ENCODE data around the gene CCDC200. TPM values are rescaled to one million over a fixed set of nuclear protein-coding genes. Genes with fewer than 3 reads are reported as not detected.

Gene CCDC200
- polyA plus RNA-seq, 2 of the 4 experiments (the other 2 are of a cell fraction), result not detected

Small RNA genes within 50 kb of the gene (small RNA-seq; reads per million reads assigned to genes)
- gene RF00004, result 0 reads per million in 6 experiments
- 0 reads per million in 6 experiments for gene RNU2-1

Other genes with a start within 250 kb of the CCDC200 start
- gene PTGES3L, start 248.5 kb downstream of the CCDC200 start, polyA plus RNA-seq (2011; rRNA removed), result 1.0 and 1.8 TPM in 2 replicates
- gene PTGES3L, start 248.5 kb downstream of the CCDC200 start, polyA plus RNA-seq (2017; fragmentation: RNase III; extraction: RNeasy Plus Mini Kit Qiagen cat#74134 plus additional on column Dnase treatment), result 2.7 to 3.5 TPM (median 3.2 TPM) in 3 replicates
- 19.1 and 21.4 TPM in 2 replicates for gene RUNDC1, start 248.1 kb downstream of the CCDC200 start, polyA plus RNA-seq (2011; rRNA removed)
- 18.7 to 19.7 TPM (median 19.5 TPM) in 3 replicates for gene RUNDC1, start 248.1 kb downstream of the CCDC200 start, polyA plus RNA-seq (2017; fragmentation: RNase III; extraction: RNeasy Plus Mini Kit Qiagen cat#74134 plus additional on column Dnase treatment)
- gene RPL27, start 230.2 kb downstream of the CCDC200 start, polyA plus RNA-seq (2011; rRNA removed), result 5,588 and 5,746 TPM in 2 replicates
- gene RPL27, start 230.2 kb downstream of the CCDC200 start, polyA plus RNA-seq (2017; fragmentation: RNase III; extraction: RNeasy Plus Mini Kit Qiagen cat#74134 plus additional on column Dnase treatment), result 2,894 to 2,977 TPM (median 2,925 TPM) in 3 replicates
- gene IFI35, start 221.8 kb downstream of the CCDC200 start, polyA plus RNA-seq (2011; rRNA removed), result 20.2 and 21.3 TPM in 2 replicates
- gene IFI35, start 221.8 kb downstream of the CCDC200 start, polyA plus RNA-seq (2017; fragmentation: RNase III; extraction: RNeasy Plus Mini Kit Qiagen cat#74134 plus additional on column Dnase treatment), result 10.6 to 12.9 TPM (median 10.8 TPM) in 3 replicates
- 167 and 169 TPM in 2 replicates for gene VAT1, start 206.2 kb downstream of the CCDC200 start, polyA plus RNA-seq (2011; rRNA removed)
- gene VAT1, start 206.2 kb downstream of the CCDC200 start, polyA plus RNA-seq (2017; fragmentation: RNase III; extraction: RNeasy Plus Mini Kit Qiagen cat#74134 plus additional on column Dnase treatment), result 117 to 153 TPM (median 149 TPM) in 3 replicates
- 0.19 and 0.33 TPM in 2 replicates for gene RND2, start 203.4 kb downstream of the CCDC200 start, polyA plus RNA-seq (2011; rRNA removed)
- gene RND2, start 203.4 kb downstream of the CCDC200 start, polyA plus RNA-seq (2017; fragmentation: RNase III; extraction: RNeasy Plus Mini Kit Qiagen cat#74134 plus additional on column Dnase treatment), result 0.14 to 0.37 TPM (median 0.28 TPM) in 3 replicates
- gene BRCA1, start 103.3 kb downstream of the CCDC200 start, polyA plus RNA-seq (2011; rRNA removed), result 62.5 and 71.8 TPM in 2 replicates
- 41.0 to 45.5 TPM (median 41.6 TPM) in 3 replicates for gene BRCA1, start 103.3 kb downstream of the CCDC200 start, polyA plus RNA-seq (2017; fragmentation: RNase III; extraction: RNeasy Plus Mini Kit Qiagen cat#74134 plus additional on column Dnase treatment)
- gene NBR1, start 57.4 kb downstream of the CCDC200 start, polyA plus RNA-seq (2011; rRNA removed), result 86.8 and 103 TPM in 2 replicates
- 40.6 to 46.9 TPM (median 41.8 TPM) in 3 replicates for gene NBR1, start 57.4 kb downstream of the CCDC200 start, polyA plus RNA-seq (2017; fragmentation: RNase III; extraction: RNeasy Plus Mini Kit Qiagen cat#74134 plus additional on column Dnase treatment)
- gene TMEM106A, start 16.7 kb downstream of the CCDC200 start, polyA plus RNA-seq (2011; rRNA removed), result 2.6 and 3.5 TPM in 2 replicates
- gene TMEM106A, start 16.7 kb downstream of the CCDC200 start, polyA plus RNA-seq (2017; fragmentation: RNase III; extraction: RNeasy Plus Mini Kit Qiagen cat#74134 plus additional on column Dnase treatment), result 1.1 to 1.7 TPM (median 1.2 TPM) in 3 replicates
- gene RNU2-1, start 5.4 kb upstream of the CCDC200 start, polyA plus RNA-seq (2011; rRNA removed), result not detected in 2 replicates
- gene RNU2-1, start 5.4 kb upstream of the CCDC200 start, polyA plus RNA-seq (2017; fragmentation: RNase III; extraction: RNeasy Plus Mini Kit Qiagen cat#74134 plus additional on column Dnase treatment), result not detected in 3 replicates
- gene ARL4D, start 170.4 kb upstream of the CCDC200 start, polyA plus RNA-seq (2011; rRNA removed), result 21.0 and 21.1 TPM in 2 replicates
- 9.9 to 11.9 TPM (median 11.7 TPM) in 3 replicates for gene ARL4D, start 170.4 kb upstream of the CCDC200 start, polyA plus RNA-seq (2017; fragmentation: RNase III; extraction: RNeasy Plus Mini Kit Qiagen cat#74134 plus additional on column Dnase treatment)

Data from A549 (cell line).